Heart left ventricle (tissue), 16 donors: ENCODE data around the gene ARHGEF11. TPM values are rescaled to one million over a fixed set of nuclear protein-coding genes. Genes with fewer than 3 reads are reported as not detected.
A peak's percentile ranks its signal among the peaks of the same experiment; 100 is the strongest.

Experiments
- ATAC-seq, 4 donors: fragments of 200-7000 bp; cut with Tn5 transposase; one replicate each; pipeline ENCODE4 v1.9.1; 2020 to 2022; ENCODE audit warnings: moderate library complexity in 4 of 4, mild to moderate bottlenecking in 3 of 4, moderate number of reproducible peaks in 1 of 4
- DNase-seq, 5 donors: peaks; one replicate each; pipeline ENCODE4 v3.0.0-alpha.2; 2020
- H3K27ac ChIP-seq, 12 donors: fragments of 200-600 bp; sonication (generic) in 4 of 12; one replicate each; pipeline versions ENCODE4 v1.5.0 to v1.8.0; 2016 to 2022; ENCODE audit warnings: mild to moderate bottlenecking in 2 of 12
- H3K27me3 ChIP-seq, 9 donors: fragments of 200-600 bp; sonication (generic) in 2 of 9; one replicate each; pipeline versions ENCODE4 v1.5.1 to v1.8.0; 2016 to 2022; ENCODE audit warnings: mild to moderate bottlenecking in 3 of 9
- H3K36me3 ChIP-seq, 9 donors: fragments of 200-600 bp; sonication (generic) in 2 of 9; one replicate each; pipeline versions ENCODE4 v1.5.0 to v1.8.0; 2018 to 2022; ENCODE audit warnings: mild to moderate bottlenecking in 2 of 9
- H3K4me1 ChIP-seq, 12 donors: fragments of 200-600 bp; sonication (generic) in 4 of 12; one replicate each; pipeline versions ENCODE4 v1.5.0 to v1.8.0; 2016 to 2022; ENCODE audit warnings: mild to moderate bottlenecking in 3 of 12
- H3K4me3 ChIP-seq, 12 donors: fragments of 200-600 bp; sonication (generic) in 4 of 12; one replicate each; pipeline versions ENCODE4 v1.5.0 to v1.8.0; 2017 to 2022; ENCODE audit warnings: mild to moderate bottlenecking in 9 of 12, moderate library complexity in 4 of 12
- H3K9me3 ChIP-seq, 12 donors: fragments of 200-600 bp; sonication (generic) in 4 of 12; one replicate each; pipeline versions ENCODE4 v1.5.0 to v1.8.0; 2016 to 2022; ENCODE audit warnings: mild to moderate bottlenecking in 1 of 12
- CTCF ChIP-seq, 12 donors: fragments of 200-600 bp; sonication (generic) in 4 of 12; IDR thresholded peaks; one replicate each; pipeline versions ENCODE4 v1.5.0 to v1.8.0; 2018 to 2022; ENCODE audit warnings: antibody characterized with exemption in 12 of 12, mild to moderate bottlenecking in 5 of 12
- POLR2A ChIP-seq, 2 donors: fragments of 450-650 bp; IDR thresholded peaks; one replicate each; pipeline ENCODE4 v1.6.1; 2017; ENCODE audit warnings: antibody characterized with exemption in 2 of 2, mild to moderate bottlenecking in 2 of 2, moderate library complexity in 2 of 2
- WGBS, 4 donors: extraction: QIAGEN DNeasy Blood & Tissue Kit in 2 of 4; methylation state at CpG; one replicate each; pipeline versions ENCODE4 v1.1.5 to v1.1.7; 2013 to 2018; 5-methylcytosine and 5-hydroxymethylcytosine counted together
- intact Hi-C, 10 donors: fragments of 100-400 bp; cut with DNase I; formaldehyde crosslinking; loops; one replicate each; pipeline versions ENCODE4 v1.11.1 to v1.14.2; 2022
- polyA plus RNA-seq, 2 donors: library from polyadenylated mRNA; stranded (reverse); fragments of 200-250 nt; gene quantifications; one replicate each; pipeline ENCODE4 v1.2.3, GENCODE V29; 2013
- total RNA-seq, 9 donors: library from RNA; depleted of rRNA in 2 of 9; stranded (reverse); fragments of >200 nt in 2 of 9; fragmentation: NEBNext Ultra II Directional in 3 of 9; extraction: Animal tissue kit (Norgen Biotek cat#: 25700) in 3 of 9; gene quantifications; one replicate each; pipeline versions ENCODE4 v1.1.0 to v1.2.4, GENCODE V29; 2016 to 2023
- donor health status: ischemic (EF 13 %, LVEDD 7.1; RV severe dilation, severe dysfunction).
- donor health status: healthy with polysubstance abuse.
- donor health status: DM: no; HTN: yes; CAD: no.
- donor health status: DM: no; HTN: no; CAD: no.
- donor health status: ischemic (EF 25% LVEDD 6.9; RV normal size, moderate dysfunction).
- donor health status: ischemic (EF 25% LVEDD 5.7; RV mildly dilated, moderate dysfunction).
- donor health status: healthy.
- donor health status: DM: yes; HTN: yes; CAD: no.
- donor health status: ischemic (EF 35%, LVEDD 5.7; RV mildly dilated, moderate dysfunction).
- donor health status: nonischemic (EF 11% LVEDD 7.7; RV severe dilation, severe dysfunction).
- donor health status: DM: yes; HTN: yes; CAD: no.
- donor health status: PGD.
- donor health status: ischemic (EF 29% LVEDD 5.4; RV normal size, mild dysfunction).
- donor health status: nonischemic (EF 23%, LVEDD 6.1; RV moderate dilation, normal function).

ARHGEF11 gene
- total and polyA plus RNA-seq, 11 donors, result 12.2 to 44.1 (median 30.0) TPM

GRCh38 chr1:157028674-157029073 is 16.9 kb downstream of the ARHGEF11 start:
- TF ChIP-seq CTCF (IDR thresholded peaks at IDR 0.05) (no peak), POLR2A (IDR thresholded peaks at IDR 0.05) (no peak)
- intact Hi-C loops, result loop anchor here in 1 of 10 donors (5.0 kb wide), 1 partner anchor 41 kb away; no protein-coding TSS in a partner anchor
- ATAC-seq (no peak), DNase-seq (no peak)
- Histone ChIP-seq H3K4me3 (no peak overlapping the region), H3K4me1 (peaks cover 0 to 38% (median 10%) of the 10 kb centered on the region in 12 donors), H3K36me3 (no peaks in the 10 kb centered on the region), H3K9me3 (peaks cover 0 to 7% (median 0%) of the 10 kb centered on the region in 12 donors), H3K27me3 (no peaks in the 10 kb centered on the region), H3K27ac (no peak overlapping the region)
- 93 to 96% (median 95%) methylated on average over 4 of the region's 4 CpGs for WGBS, 4 donors

GRCh38 chr1:157025856-157026255 is 19.7 kb downstream of the ARHGEF11 start:
- H3K4me1 ChIP-seq, result peaks cover 0 to 26% (median 9%) of the 10 kb centered on the region in 12 donors
- no peak overlapping the region for H3K4me3 ChIP-seq
- DNase-seq (no peak), ATAC-seq (peak in 1 of 4 donors; percentile 59)
- H3K9me3 ChIP-seq, result peaks cover 0 to 35% (median 14%) of the 10 kb centered on the region in 12 donors
- TF ChIP-seq POLR2A (IDR thresholded peaks at IDR 0.05), result no peak
- TF ChIP-seq CTCF (IDR thresholded peaks at IDR 0.05), result no peak
- no peaks in the 10 kb centered on the region for H3K36me3 ChIP-seq
- H3K27ac ChIP-seq, result no peak overlapping the region
- no peaks in the 10 kb centered on the region for H3K27me3 ChIP-seq
- intact Hi-C loops, result loop anchor here in 1 of 10 donors (5.0 kb wide), 1 partner anchor 39 kb away; no protein-coding TSS in a partner anchor
- WGBS, 4 donors, result 51 to 91% (median 60%) methylated on average over 2 of the region's 2 CpGs

GRCh38 chr1:157025385-157025784 is 20.2 kb downstream of the ARHGEF11 start:
- H3K4me1 ChIP-seq, result peaks cover 0 to 26% (median 9%) of the 10 kb centered on the region in 12 donors
- ATAC-seq (peak in 2 of 4 donors; percentile 31 to 41), DNase-seq (no peak)
- TF ChIP-seq CTCF (IDR thresholded peaks at IDR 0.05) (no peak), POLR2A (IDR thresholded peaks at IDR 0.05) (no peak)
- 54 to 64% (median 61%) methylated on average over 3 of the region's 3 CpGs for WGBS, 4 donors
- no peaks in the 10 kb centered on the region for H3K36me3 ChIP-seq
- H3K4me3 ChIP-seq, result no peak overlapping the region
- intact Hi-C loops, result loop anchor here in 1 of 10 donors (5.0 kb wide), 1 partner anchor 38 kb away; no protein-coding TSS in a partner anchor
- H3K27me3 ChIP-seq, result no peaks in the 10 kb centered on the region
- peaks cover 0 to 40% (median 14%) of the 10 kb centered on the region in 12 donors for H3K9me3 ChIP-seq
- no peak overlapping the region for H3K27ac ChIP-seq

- Histone ChIP-seq H3K27ac (no peak overlapping the region), H3K36me3 (no peaks in the 10 kb centered on the region), H3K4me1 (peaks cover 0 to 20% (median 9%) of the 10 kb centered on the region in 12 donors), H3K4me3 (no peak overlapping the region), H3K9me3 (peaks cover 0 to 58% (median 15%) of the 10 kb centered on the region in 12 donors), H3K27me3 (no peaks in the 10 kb centered on the region)
- DNase-seq (no peak), ATAC-seq (no peak)
- intact Hi-C loops, result no loop called here
- TF ChIP-seq POLR2A (IDR thresholded peaks at IDR 0.05), result no peak
- WGBS, 4 donors, result 98 to 100% (median 99%) methylated on average over 1 of the region's 1 CpG
These were observed 23.9 kb downstream of the ARHGEF11 start for GRCh38 chr1:157021688-157022087.

- TF ChIP-seq CTCF (IDR thresholded peaks at IDR 0.05) (no peak), POLR2A (IDR thresholded peaks at IDR 0.05) (no peak)
These were observed 26.1 kb downstream of the ARHGEF11 start for GRCh38 chr1:157019457-157019856.

More at GRCh38 chr1:157019457-157019856, 26.1 kb downstream of the ARHGEF11 start:
- DNase-seq (no peak), ATAC-seq (no peak)
- intact Hi-C loops, result no loop called here
- peaks cover 0 to 58% (median 15%) of the 10 kb centered on the region in 12 donors for H3K9me3 ChIP-seq
- H3K36me3 ChIP-seq, result no peaks in the 10 kb centered on the region
- H3K4me3 ChIP-seq, result no peak overlapping the region
- H3K4me1 ChIP-seq, result peaks cover 0 to 6% (median 0%) of the 10 kb centered on the region in 12 donors
- no peak overlapping the region for H3K27ac ChIP-seq
- H3K27me3 ChIP-seq, result no peaks in the 10 kb centered on the region
